GM19467 (cell line): ENCODE results near the gene NAP1L2.
A peak's percentile ranks its signal among the peaks of the same experiment; 100 is the strongest.
"Not testable (repeated sequence)": the region's sequence is repeated elsewhere in the genome, so short reads cannot be mapped to it uniquely, and the experiment has no call there.

Experiments used
- ATAC-seq: cut with Tn5 transposase; IDR thresholded peaks from one replicate; pipeline ENCODE4 v1.9.1; 2021; ENCODE audit warnings: mild to moderate bottlenecking, moderate library complexity; ENCODE audit not compliant: unreplicated experiment

NAP1L2 gene, protein sequence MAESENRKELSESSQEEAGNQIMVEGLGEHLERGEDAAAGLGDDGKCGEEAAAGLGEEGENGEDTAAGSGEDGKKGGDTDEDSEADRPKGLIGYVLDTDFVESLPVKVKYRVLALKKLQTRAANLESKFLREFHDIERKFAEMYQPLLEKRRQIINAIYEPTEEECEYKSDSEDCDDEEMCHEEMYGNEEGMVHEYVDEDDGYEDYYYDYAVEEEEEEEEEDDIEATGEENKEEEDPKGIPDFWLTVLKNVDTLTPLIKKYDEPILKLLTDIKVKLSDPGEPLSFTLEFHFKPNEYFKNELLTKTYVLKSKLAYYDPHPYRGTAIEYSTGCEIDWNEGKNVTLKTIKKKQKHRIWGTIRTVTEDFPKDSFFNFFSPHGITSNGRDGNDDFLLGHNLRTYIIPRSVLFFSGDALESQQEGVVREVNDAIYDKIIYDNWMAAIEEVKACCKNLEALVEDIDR

GRCh38 chrX:73214426-73215094 is at the start of gene NAP1L2:
Gene NAP1L2 (minus strand): TSS chrX:73214851. CDS start chrX:73214492, 359 bp downstream.
- peak; percentile 53 for ATAC-seq

- ATAC-seq = no peak
Observed at GRCh38 chrX:73262991-73263390, 48.3 kb upstream of the NAP1L2 start.

- ATAC-seq = no peak
Observed at GRCh38 chrX:73239242-73239641, 24.6 kb upstream of the NAP1L2 start.

- ATAC-seq = no peak
Observed at GRCh38 chrX:73217621-73218020, 3.0 kb upstream of the NAP1L2 start.

DNA sequence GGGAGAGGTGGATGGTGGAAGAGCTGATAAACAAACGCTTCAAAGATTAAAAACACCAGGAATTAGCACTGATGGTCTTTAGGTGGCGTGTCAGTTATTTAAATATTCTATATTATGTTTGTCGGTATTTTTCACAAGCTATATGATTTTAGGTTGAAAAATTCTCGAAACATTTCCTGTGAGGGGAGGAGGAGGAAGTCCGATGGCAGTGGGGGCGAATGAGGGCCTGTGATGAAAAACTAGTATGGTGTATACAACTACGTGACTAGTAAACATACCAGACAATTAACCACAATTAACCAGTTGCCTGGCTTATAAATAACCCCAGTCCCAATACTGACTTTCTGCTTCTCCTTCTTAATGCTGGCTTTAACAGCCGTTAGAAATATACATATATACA is 595 bp upstream of the NAP1L2 start:
- no peak for ATAC-seq

DNA sequence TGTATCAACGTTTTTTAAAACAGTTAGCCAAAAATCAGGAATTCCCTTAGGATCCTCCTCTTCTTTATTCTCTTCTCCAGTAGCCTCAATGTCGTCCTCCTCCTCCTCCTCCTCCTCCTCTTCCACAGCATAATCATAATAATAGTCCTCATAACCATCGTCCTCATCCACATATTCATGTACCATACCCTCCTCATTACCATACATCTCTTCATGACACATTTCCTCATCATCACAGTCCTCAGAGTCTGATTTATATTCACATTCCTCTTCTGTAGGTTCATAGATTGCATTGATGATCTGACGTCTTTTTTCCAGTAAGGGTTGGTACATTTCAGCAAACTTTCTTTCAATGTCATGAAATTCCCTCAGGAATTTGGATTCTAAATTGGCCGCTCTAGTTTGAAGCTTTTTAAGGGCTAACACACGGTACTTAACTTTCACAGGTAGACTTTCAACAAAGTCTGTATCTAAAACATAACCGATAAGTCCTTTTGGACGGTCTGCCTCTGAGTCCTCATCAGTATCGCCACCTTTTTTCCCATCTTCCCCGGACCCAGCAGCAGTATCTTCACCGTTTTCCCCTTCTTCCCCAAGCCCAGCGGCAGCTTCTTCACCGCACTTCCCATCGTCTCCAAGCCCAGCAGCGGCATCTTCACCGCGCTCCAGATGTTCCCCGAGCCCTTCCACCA is 771 bp downstream of the NAP1L2 start:
- no peak for ATAC-seq

GRCh38 chrX:73206366-73206765 is 8.3 kb downstream of the NAP1L2 start:
- ATAC-seq = no peak

DNA sequence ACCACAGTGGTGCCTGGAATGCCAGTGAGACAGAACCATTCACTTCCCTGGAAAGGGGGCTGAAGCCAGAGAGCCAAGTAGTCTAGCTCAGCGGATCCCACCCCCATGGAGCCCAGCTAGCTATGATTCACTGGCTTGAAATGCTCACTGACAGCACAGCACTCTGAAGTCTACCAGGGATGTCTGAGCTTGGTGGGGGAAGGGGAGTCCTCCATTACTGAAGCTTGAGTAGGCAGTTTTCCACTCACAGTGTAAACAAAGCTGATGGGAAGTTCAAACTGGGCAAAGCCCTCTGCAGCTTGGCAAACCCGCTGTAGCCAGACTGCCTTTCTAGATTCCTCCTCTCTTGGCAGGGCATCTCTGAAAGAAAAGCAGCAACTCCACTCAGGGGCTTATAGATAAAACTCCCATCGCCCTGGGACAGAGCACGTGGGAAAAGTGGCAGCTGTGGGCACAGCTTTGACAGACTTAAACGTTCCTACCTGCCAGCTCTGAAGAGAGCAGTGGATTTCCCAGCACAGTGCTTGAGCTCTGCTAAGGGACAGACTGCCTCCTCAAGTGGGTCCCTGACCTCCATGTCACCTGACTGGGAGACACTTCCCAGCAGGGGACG is 32.0 kb downstream of the NAP1L2 start:
- no peak for ATAC-seq

DNA sequence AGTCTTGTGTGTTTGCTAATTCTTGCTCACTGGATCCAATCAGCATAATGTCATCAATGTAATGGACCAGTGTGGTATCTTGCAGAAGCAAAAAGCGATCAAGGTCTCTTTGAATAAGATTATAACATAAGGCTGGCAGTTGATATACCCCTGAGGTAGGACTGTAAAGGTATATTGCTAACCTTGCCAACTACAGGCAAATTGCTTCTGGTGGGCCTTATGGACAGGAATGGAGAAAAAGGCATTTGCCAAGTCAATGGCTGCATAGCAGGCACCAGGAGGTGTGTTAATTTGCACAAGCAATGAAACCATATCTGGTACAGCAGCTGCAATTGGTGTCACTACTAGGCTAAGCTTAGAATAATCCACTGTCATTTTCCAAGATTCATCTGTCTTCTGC is 45.7 kb downstream of the NAP1L2 start:
- not testable (repeated sequence) for ATAC-seq
